IPS-NIHi7 (cell line): ENCODE data around the gene TAF8.
A peak's percentile ranks its signal among the peaks of the same experiment; 100 is the strongest.

Experiments
- DNase-seq: peaks from one replicate; pipeline ENCODE4 v3.0.0; 2012; ENCODE audit warnings: mixed read lengths; ENCODE audit errors: extremely low spot score

Gene TAF8

DNA sequence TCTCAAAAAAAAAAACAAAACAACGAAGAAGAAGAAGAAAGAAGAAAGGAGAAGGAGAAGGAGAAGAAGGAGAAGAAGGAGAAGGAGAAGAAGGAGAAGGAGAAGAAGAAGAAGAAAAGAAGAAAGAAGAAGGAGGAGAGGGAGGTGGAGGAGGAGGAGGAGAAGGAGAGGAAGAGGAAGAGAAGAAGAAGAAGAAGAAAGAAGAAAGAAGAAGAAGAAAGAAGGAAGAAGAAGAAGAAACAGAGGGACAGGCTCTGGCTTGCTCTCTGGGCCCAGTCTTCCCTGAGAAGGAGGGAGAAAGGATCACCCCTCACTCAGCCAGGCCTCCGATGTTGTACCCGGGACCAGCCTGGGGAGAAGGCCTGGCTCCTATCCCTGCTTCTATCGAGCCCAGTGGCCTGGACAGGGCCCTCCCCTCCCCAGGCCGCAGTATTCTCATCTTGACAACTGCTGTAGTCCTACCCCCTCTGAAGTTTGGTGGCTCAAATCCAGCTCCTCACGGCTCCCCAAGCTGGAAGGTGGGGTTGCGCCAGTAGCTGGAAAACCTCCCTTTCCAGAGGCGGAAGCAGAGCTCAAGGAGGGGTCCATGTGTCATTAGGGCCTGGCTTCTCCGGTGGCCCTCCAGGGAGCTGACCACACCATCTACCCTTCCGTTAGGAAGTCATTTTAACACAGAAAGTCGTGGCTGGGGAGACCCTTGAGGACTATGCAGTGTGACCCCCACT lies 73.2 kb downstream of the TAF8 start:
- no peak for DNase-seq

DNA sequence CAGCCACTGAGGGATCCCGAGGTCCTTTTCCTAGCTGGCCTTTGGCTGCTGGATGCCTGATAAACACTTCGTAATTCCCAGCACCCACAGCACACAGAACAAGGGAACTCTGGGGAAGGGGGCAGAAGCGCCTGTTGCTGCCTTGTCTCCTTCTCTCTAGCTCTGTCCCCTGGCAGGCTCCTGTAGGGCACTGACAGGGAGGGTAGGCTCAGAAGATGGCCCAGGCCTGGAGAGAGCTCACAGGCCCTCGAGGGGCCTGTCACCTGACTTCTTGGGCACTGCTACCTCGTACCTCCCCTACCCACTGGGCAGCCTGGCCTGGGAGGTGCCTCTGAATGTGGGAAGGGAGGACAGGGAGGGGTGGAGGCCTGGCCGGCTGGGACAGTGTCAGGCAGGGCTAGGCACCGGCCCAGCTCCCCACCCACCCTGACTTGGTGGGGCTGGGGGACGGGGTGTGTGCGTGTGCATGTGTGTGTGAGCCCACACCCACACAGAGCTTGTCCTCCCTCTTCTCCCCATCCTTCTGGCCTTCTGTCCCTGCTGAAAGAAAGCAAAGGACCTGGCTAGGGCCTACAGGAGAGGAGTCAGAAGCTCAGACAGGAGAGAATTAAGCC lies 74.0 kb downstream of the TAF8 start:
- no peak for DNase-seq

DNA sequence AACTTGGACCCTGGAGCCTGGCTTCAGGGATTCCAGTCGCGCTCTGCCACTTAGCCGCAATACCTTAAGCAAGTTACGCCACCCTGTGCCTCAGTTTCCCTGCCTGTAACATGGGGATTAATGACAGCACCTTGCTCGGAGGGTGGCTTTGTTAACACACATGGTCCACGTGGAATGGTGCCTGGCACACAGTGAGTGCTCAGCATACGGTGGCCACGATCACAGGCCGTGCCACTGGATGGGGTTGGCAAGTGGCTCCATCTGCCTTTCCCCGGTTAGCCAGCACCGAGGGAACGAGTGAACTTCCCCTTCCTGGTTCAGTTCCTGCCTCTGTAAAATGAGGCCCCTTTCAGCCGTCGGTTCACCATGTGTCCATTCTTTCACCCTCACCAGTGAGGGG lies 74.9 kb downstream of the TAF8 start:
- DNase-seq = no peak

DNA sequence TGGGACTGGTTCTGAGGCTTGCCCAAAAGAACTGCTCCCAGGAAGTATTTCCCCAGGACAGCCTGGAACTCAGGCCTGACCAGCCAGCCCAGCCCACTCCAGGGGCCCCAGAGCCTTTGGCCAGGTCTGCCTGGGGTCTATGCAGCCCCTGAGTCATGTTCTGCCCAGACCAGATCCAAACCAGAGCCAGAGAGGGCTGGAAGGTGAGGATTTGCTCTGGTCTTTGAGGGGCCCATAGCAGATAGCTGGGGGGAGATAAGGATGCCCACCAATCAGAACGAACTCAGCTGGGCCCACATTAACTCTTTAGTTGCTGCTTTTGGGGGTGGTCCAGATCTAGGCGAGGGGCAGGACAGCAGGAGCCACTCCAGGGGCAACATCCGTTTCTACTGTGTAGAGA lies 75.3 kb downstream of the TAF8 start:
- no peak for DNase-seq

DNA sequence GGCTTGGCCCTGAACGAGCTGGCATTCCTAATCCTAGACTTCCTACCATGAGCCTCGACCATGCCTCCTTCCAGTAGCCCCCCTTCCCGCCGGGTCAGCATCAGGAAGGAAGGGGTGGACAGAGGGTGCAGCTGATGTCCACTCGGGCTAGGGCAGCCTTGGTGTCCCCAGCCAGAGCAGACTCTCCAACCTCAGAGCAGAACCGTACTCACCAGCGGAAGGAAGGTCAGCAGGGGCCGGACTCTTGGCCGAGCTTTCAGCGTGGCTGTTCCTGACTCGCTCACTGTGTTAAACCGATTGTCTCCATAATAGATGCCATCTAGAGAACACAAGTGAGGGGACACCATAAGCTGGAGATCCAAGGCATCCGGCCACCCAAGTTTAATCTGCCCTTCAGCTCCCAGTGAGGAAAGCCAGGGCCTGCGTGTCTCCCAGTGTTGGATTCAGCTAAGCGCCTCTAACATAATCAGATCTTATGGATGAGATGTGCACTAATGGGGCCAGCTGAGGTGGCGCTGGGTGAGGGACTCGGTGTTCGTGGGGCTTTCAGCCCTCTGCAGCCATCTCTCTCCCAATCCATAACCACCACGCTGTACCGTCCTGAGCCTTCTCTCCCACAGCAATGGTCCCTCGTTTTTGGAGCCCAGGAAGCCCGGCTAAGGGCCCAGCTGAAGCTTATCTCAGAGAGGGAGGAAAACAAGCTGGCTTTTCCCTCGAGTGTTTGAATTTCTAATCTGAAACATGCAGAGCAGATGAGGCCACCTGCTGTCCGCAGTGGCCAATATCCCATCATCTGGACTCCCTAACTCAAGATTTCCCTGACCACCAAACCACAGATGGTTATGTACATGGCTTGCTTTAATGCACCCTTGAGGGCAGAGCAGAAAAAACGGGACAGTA lies 78.4 kb downstream of the TAF8 start:
- no peak for DNase-seq

DNA sequence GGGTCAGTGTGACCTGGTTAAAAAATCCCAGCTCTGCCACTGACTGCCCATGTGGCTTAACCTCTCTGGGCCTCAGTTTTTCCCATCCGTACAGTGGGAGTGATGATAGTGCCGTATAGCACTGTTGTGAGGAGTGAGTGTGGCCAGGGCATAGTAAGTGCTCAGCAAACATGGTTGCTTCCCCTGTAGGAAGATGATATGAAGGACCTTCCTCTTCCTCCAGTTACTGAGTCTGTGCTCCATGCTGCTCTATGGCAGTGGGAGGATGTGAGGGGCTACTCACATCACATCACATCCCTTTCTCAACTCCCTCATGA lies 79.0 kb downstream of the TAF8 start:
- DNase-seq = no peak

DNA sequence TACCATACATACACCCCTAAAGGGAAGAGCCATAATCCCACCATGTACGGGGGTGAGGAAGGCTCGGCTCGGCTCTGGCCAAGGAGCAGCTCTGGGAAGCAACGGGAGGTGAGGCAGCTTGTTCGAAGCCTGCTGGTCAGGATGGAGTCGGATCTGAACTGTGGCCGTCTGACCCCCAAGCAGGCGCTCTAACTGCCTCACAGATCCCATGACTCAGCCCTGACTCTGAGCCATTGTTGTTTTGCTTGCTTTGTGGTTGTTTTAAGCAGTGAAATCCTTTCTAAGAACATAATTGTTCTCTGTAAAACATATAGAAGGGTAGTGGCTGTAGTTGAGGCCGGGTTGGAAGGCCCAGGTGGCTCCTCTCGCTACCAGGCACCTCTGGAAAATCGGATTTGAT lies 81.2 kb downstream of the TAF8 start:
- DNase-seq = no peak

DNA sequence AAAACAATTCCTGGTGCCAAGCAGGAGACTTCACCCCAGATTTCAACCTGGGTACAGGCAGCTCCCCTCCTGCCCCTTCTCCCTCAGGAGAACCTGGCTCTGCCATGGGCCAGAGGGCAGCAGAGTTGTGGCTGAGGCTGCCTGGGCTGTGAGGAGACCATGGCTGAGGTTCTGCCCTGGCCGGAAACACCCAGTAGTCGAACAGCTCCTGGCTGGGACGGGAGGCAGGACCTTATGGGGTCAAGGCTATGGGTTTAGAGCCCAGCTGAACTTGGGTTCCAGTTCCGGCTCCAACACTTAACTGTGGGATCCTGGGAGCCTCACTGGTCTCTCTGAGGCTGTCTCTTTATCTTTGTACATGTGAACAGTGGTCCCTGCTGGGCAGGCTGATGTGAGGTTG lies 83.6 kb downstream of the TAF8 start:
- DNase-seq = no peak

DNA sequence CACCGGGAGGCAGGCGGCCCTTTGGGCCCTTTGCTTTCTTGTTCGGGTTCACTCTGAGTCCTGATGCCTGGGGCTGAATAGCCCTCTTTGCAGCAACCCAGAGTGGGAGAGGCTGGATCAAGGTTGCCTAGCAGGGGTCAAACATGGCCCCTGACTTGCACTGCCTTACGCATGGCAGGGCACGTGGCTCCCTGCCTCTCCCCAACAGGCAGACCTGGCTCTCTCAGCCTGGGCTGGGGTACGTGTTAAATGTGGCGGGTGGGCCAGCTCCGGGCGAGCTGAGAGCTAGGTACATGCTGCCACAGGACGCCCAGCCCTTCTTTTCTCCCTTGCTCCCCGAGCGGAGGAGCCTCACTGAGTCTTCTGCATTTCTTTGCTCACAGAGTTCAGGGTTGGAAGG lies 84.8 kb downstream of the TAF8 start:
- DNase-seq = no peak

DNA sequence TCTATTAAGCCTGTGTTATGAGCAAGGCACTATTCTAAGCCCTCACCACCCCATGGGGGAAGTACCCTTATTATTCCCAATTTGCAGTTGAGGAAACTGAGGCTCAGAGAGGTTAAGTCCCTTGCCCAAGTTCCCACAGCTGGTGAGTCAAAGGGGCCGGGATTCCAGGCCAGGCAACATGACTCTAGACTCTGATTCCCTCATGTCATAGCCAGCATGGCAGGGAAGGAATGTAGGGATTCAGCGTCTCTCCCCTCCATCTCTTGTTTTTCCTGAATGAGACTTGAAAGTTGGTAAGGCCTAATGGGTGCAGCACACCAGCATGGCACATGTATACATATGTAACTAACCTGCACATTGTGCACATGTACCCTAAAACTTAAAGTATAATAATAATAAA lies 85.4 kb downstream of the TAF8 start:
- no peak for DNase-seq

DNA sequence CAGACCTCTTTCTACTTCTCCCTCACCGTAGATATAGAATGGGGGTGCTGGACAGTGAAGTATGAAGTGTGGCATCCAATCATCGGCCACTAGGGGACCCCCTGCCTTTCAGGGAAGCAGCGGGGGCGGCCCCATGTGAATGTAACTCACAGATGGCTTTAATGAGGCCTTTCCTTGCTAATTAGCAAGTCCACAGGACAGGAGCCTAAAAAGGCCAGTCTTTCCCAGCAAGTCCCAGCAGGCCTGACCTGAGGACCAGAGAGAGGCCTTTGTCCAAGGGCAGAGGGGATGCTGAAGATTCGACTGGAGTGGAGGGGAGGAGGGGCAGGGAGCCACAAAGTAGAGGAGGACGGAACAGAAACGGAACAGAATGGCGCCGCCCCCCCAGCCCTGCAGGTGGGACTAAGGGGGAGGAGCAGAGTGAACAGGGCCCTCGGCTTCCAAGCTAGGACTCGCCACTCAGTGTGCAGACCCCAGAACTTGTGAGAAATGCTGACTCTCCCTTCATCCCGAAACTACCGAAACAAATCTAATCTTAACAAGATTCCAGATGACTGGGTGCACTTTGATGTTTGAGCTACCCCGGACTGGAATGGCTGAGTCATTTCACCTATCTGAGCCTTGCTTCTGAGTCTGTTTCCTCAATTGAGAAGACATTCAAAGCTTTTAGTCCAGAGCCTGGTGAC lies 86.3 kb downstream of the TAF8 start:
- peak; percentile 85 for DNase-seq
